ENCODE results near the gene VPS9D1.
A peak's percentile ranks its signal among the peaks of the same experiment; 100 is the strongest.

Gene VPS9D1

GRCh38 chr16:89658221-89658879 lies 62.3 kb downstream of the VPS9D1 start:
- peak; percentile 15 for DNase-seq

- peak; percentile 95 for DNase-seq
Measured at GRCh38 chr16:89657442-89658220, 63.1 kb downstream of the VPS9D1 start, which contains the start of the genes CHMP1A and SPATA33. Gene CHMP1A, minus strand, starts transcription at chr16:89657708. Its CDS starts 120 bp downstream, at chr16:89657588. Gene SPATA33, plus strand, starts transcription at chr16:89657836. Its CDS starts 76 bp downstream, at chr16:89657912.

Data from suppressor macrophage treated with lipopolysaccharide for 4 hours (primary cell).